DMS53 treated with DMSO at 0.1 percent for 48 hours (cell line): ENCODE measurements around the gene S100A11.

Source experiments
- DNase-seq: peaks from one replicate; lab custom pipeline; 2025; ENCODE audit not compliant: unreplicated experiment; lab: John Stamatoyannopoulos, UW

Gene S100A11

DNA sequence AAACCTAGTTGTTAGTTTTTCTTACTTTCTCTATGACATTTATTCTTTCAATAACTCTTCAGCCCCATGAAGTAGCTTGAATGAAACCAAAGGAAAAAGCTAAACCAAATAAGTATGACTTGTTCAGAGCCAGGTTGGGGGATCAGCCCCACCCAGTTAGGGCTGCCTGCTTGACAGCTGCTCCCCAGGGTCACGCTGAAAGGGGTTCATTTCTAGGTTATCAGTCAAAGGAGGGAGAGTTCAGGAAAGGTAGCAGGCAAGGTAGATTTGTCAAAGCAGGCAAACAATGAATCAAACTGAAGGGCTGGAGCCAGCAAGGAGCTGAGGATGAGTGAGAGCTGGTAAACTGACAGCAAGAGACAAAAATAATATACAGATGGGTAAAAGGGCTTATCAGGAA is 3.1 kb upstream of the S100A11 start:
- DNase-seq = no peak

DNA sequence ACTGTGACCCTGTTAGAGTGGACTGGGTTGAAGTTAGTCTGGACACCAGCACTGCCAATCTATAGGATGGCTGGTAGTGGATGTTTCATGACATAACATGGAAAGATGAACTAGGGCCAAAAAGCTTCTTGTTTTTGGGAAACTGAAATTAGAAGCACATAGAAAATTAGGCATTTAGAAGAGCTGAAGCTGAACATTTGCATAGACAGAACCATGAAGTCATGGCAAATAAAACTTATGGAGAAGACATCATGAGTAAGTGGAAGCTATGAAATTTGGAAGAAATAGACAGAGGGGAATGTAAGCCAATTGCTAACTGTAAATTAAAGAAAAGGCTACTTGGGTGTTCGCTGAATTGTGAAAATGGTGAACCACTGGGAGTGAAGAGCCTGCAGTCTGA is 2.7 kb upstream of the S100A11 start:
- no peak for DNase-seq

DNA sequence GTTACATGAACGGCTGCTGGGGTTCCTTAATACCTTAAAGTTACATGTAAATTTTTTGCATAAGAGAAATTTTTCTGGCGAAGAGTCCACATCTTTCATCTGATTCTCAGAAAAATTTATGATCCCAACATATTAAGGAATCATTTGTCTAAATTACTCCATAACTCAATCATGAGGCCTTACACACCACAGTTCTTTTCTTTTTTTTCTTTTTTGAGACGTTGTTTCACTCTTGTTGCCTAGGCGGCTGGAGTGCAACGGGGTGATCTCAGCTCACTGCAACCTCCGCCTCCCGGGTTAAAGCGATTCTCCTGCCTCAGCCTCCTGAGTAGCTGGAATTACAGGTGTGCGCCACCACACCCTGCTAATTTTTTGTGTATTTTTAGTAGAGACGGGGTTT is 2.1 kb upstream of the S100A11 start:
- DNase-seq = no peak

DNA sequence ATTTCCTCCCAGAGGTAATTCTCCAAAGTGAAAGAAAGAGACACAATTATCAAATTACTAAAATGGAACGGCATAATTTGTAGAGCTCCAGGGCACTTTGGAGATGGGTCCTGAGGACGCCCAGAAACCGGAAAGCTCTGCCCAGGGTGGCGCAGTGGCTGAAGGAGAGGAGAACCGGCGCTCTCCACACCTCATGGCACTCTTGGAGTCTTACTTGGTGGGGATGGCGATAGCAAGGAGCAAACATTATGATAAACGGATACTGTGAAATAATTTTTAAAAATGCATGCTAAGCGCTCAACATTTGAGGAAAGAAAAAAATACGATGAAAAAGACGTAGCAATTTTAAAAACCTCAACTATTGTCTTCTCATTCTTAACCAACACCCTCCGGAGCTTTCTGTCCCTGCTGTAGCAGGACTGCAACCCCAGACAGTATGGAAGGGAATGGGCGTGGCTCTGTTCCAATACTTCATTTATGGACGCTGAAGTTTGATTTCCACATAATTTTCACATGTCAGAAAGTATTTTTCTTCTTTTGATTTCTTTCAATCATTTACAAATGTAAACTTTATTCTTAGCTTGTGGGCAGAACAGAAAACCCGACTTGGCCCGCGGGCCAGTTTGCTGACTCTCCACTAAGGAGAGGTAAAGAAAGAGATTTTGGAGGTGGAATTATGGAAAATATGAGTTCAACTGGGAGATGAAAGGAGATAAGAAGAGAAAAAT is 1.1 kb downstream of the S100A11 start:
- no peak for DNase-seq

DNA sequence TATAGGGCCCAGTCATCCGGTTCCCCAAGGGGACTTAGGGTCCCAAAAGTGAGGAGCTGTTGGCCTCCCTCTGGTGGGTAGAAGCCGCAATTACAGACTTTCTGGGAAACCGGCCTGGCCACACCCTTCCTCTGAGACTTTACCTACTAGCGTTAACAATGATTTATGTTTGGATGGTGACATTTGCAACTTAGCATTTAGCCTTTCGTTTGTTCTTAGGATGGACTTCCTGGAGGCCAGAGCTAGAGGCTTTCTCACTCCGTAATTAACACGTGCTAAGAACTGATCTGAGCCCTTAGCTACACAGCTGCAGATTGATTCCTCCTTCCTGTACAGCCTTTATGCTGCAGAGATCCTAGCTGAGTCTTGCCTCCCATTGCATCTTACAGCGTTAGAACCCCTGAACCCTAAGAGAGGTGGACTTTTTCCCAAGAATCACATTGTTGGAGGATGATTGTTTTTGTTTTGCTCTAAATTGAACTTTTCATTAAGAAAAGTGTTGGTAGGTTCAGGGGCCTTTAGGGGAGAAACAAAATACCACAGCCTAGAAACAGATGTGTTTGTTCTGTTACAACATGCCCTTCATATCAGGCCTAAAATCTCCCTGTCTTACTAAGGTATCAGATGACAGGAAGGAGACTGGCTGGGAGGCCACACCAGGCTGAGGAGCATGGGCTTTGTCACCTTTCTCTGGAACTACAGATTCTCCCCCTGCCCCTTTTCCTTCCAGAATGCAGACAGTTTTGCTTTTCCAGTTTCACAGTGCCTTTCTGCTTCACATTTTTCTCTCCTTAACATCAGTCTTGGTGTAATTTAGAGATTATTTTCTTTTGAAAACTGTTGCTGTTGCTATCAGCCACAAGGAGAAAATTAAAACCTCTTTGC is 1.9 kb downstream of the S100A11 start:
- DNase-seq = peak; percentile 74

DNA sequence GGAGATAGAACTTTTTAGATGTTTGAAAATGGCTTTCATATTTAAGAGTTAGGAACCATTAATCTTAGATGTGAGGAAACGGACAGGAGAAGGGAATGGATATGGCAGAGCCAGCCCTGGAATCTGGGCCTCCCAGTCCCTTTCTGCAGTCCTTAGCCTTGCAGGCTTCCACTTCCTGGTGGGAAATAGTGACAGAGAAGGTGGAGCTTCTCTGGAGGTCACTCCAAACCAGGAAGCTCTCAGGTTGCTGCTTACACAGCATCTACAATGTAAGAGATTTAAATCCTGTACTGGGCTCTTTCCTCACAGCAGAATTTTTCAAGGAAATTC is 2.5 kb downstream of the S100A11 start:
- peak; percentile 72 for DNase-seq

DNA sequence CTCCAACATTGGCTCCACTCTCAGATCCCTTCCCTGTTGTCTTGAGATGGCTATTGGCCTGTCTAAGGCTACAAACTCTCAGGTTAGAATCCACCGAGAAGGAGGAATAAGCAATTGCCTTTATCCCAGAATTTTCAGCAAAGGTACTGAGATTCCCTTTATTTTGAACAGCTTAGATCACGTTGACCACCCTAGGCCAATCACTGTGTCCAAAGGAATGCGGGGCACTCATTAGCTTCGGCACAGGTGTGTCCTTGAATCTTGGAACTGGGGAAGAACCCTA is 6.9 kb downstream of the S100A11 start:
- DNase-seq = no peak

DNA sequence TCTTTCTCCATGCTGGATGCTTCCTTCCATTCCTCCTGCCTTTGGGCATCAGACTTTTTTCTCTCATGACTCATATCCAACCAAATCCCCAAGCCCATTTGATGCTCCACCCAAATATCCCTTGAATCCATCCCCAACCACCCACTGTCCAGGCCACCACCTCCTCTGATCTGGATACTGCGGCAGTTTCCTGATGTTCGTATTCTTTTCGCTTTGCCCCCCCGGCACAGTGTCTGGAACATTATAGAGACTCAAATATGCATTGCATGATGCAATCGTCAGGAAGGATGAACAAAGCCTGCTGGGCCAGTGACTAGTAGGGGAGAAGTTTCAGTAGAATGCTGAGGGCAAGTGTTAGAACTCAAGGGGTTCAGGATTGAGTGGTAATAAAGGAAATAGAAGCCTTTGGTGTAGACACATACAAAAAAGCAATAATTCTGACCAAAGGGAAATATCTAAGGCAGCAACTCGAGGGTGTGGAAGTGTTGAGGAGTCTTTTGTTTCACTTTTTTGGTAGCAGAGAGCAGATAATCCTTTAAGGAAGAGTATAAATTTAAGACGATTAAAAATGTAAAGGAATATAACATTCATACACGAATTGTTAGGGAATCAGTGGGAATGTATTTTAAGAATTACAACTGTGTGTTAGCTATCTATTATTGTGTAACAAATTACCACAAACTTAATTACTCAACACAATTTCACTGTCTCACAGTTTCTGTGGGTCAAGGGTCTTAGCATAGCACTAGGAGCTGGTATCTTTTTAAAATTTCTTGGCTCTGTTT is 7.5 kb downstream of the S100A11 start:
- no peak for DNase-seq

DNA sequence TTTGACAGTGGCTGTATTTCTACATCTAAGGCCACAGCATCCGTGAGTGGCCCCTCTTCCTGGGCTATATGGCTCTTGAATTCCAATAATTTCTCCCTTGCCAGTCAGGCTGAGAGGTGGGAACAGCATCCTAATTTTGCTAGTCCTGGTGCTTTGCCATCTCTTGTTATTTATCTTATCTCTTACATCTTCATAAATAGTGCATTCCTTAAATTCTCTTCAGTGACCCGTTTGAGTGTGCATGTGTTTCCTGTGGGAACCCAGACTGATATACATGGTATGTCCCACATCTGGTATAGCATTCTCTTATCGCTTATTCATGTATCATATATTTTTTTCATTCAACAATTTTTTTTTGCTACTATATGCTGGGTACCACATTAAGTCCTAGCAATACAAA is 9.9 kb downstream of the S100A11 start:
- DNase-seq = no peak

DNA sequence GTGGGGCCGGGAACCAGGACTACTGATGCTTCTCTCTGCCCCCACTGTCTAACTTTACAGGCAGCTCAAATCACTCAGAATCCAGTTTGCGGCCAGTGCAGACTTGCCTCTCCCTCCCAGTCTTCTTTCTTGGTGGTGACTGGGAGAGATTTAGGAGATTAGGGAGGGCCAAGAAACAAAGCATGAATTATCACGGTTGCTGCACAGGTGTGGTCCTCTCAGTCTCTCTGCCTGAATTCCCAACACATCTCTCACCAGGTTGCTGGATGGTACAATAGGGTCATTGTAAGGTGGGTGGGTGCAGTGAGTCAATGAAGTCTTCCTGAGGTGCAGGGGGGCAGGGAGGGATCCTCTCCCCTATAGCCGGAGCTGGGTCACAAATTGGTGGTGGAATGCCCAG is 12.6 kb downstream of the S100A11 start:
- DNase-seq = no peak

DNA sequence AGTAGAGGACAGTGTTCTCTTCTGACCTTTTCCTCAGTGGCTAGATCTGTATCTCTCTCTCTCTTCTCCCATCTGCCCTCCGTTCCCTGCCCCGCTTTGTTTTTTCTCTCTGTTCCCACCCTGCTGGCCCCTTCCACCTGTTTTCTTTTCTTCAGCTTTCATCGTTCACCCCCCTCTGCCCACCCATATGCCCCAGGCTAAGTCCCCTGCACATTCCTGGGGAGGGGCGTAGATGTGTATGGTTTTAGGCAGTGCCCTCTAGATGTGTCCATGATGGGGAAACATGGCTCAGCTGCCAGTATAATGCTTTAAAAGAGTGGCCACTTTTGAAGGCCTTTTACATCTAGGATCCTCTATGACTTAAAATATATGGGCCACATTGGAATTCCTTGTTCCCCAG is 13.6 kb downstream of the S100A11 start:
- no peak for DNase-seq

DNA sequence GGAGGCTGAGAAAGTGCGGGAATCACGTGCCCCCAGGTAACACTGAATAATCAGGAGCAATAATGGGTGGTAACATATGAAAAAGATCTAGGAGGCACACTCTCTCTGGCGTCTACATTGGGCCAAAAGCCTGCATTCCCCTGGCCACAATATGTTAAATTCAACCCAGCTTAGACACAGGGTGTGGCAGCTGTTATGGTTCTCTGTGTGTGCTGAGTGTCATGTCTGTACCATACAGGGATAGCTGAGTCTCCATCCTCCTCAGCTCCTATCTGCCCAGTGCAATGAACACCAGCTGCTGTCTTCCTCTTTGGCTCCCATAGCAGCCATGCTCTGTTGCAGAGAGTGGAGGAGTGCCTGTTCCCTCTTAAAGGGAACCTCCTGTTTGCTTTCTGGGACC is 14.3 kb downstream of the S100A11 start:
- no peak for DNase-seq

DNA sequence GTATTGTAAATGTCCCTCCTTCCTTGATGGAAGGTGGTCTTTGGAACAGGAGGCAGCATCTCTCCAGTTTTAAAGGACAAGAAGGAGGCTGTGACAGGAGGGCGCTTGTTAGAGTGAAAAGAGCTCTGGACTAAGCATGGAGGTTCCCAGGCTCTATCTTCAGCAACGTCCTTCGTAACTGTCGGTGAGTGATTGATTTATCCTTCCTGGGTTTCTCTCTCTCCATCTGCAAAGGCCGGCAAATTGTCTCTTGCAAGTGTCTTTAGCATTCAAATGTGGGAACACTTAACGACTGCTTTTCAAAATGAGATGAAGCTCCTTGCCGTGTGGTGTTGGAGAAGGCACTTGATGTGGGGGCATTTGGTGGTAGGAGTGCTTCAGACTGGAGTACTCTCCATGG is 15.2 kb downstream of the S100A11 start:
- no peak for DNase-seq

DNA sequence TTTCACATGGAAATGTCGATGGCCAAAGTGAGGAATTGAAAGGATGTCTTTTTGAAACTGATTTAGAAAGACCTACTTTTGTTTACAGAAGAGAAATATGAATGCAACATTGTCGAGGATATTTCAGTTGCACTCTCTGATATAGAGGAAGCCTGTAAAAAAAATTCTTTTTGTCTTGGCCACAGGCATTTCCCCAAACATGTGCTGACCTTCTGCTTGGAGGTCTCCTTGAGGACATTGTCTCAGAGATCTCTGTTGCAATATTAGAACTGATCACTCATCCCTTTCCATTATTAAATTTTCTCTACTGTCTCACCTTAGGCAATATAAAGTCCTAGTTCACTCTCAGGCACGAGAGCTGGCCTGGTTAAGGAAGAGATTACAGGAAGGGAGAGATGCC is 16.0 kb downstream of the S100A11 start:
- DNase-seq = no peak

DNA sequence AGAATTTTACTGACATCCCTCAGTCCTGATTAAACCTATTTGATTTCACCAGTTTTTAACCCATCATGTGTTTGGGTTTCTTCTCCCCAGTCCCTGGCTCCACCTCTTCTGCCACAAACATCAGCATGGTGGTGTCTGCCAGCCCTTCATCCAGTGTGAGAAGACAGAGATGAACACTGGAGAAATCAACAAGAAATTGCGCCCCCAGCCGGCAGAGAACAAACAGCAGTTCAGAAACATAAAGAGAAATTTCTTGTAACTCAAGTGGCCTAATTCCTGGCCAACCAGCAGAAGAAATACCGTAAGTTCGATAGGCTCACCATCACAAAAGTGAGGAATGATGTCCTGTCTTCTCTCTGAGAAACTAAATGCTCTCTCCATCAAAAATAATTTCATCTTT is 18.3 kb downstream of the S100A11 start:
- DNase-seq = no peak

DNA sequence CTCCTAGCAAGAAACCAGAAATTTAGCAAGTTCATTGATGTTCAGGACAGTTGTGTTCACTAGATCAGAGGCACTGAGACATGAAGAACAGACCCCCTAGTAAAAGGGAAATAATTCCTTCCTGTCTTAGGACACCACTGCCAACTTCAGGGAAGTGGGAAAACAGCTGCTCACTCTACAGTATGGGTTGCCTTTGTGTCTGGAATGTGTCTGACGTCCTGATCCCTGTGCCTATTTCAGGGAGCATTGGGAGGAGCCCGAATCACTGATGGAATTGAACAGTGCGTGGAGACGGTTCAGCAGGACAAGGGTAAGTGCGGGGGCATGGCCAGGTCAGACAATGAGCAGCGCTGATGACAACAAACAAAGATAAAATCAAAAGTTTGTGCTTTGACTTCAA is 21.0 kb downstream of the S100A11 start:
- DNase-seq = no peak

DNA sequence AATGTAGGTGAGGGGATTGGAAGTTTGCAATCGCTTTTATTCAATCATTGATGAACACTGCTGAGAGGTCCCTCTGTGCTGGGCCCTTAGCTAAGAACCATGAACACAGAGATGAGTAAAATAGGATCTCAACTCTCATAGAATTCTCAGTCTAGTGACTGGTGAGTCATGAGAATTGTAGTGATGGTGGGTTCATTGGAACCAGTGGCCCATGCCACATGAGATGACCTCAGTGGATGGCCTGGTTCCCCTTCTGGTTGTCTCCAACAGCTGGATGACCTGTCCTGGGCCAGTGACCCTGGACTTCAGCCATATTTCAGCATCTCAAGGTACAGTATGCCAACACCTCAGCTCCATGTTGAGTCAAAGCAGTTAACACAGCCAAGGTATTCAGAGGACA is 21.9 kb downstream of the S100A11 start:
- DNase-seq = no peak

DNA sequence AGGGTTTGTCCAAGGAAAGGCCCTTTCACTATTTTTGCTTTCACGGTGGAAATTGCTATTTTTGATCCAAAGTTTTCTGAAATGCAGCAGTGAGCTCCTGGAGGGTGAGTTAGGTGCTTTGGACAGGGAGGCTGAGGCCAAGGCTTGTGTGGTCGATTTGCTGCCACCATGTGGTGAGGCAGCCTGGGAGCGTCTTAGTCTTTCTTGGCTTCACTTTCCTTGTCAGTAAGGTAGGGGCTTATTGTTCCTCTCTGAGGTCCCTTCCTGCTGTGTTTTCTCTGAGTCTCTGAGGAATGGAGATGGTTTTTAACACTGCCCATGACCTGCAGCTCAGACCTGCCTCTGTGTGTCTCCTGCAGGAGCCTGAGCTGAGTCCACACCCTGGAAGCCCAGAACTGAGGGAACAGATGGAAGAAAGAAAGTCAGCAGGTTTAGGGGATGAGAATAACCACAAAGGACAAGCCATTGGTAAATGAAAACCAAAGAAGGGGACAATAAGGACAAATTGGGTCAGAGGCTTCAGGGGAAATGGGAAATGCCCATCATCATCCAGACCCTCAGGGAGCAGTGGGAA is 23.1 kb downstream of the S100A11 start:
- peak; percentile 24 for DNase-seq

DNA sequence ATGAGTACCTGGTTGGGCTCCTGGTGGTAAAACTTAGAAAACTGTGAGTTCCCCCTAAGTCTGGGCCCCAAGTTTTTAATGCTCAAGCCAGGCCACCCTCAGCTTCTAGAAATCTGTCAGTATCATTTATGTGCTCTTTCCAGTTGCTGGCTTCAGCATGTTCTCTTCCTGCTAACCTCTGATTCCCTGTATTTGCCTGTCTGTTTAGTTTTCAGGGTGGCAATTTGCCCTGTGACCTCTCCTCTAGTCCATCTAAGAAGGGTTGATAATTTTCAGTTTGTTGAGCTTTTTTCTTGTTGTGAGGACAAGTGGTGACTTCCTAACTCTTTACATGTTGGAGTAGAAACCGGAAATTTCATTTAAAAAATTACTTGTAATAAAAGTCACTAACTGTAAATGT is 27.1 kb downstream of the S100A11 start:
- no peak for DNase-seq

DNA sequence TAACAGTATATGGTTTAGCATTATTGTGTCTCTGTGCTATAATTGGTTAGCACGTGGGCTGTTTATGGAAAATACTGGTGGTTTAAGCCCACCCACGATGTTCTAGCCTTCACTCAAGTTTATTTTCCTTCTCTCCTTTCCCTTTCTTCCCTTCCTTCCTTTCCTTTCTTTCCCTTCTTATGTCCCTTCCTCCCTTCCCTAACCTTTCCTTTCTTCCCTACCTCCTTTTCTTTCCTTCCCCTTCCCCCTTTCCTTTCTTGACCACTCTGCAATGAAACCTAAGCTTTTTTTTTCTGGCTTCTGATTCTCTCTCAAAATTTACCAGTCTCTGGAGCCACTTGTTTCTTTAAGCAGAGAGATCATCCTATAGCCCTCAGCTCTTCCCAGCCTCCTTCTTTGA is 29.8 kb downstream of the S100A11 start:
- DNase-seq = no peak

DNA sequence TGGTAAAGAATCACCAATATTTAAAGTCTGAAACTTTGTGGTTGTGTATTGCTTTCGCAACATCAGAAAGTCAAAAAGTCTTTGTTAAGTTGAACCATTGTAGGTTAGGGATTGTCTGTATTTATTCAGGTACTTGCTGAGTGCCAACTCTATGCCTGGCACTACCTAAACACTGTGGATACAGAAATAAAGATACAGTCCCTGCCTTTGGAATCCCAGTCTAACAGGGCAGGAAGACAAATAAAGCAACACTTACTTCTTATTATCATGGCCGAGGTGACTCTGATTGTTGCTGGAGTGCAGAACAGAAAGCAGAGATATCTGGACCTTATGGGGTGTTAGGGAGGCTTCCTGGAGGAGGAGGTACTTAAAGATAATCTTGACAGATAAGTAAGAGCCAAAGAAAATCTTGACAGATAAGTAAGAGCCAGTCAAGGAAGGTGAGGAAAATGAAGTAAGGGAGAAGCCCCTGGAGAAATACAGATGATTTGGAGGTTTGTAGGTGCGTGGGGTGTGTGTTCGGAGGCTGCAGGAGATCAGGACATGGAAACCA is 31.4 kb downstream of the S100A11 start:
- DNase-seq = no peak
